ENCODE results near the gene EXOC3L2.
A peak's percentile ranks its signal among the peaks of the same experiment; 100 is the strongest.

Gene EXOC3L2

DNA sequence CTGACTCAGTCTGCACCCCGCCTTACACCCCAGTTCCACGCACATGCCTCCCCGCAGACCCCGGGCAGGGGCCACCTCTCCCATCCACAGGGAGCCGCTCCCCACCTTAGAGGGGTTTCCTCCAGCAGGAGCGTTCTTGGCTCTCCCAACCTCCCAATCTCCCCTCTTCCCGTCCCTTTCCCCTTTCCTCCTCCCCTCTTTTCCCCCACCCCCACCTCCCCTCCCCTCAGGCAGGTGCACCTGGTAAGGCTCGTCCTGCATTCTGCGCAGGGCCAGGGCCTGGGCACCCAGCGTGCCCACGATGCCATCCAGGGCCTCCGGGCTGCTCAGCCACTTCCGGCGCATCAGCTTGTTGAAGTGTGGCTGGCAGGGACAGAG lies 27.3 kb downstream of the EXOC3L2 start:
- H3K27ac ChIP-seq: no peak overlapping the region
- TF ChIP-seq, protein P1, sequence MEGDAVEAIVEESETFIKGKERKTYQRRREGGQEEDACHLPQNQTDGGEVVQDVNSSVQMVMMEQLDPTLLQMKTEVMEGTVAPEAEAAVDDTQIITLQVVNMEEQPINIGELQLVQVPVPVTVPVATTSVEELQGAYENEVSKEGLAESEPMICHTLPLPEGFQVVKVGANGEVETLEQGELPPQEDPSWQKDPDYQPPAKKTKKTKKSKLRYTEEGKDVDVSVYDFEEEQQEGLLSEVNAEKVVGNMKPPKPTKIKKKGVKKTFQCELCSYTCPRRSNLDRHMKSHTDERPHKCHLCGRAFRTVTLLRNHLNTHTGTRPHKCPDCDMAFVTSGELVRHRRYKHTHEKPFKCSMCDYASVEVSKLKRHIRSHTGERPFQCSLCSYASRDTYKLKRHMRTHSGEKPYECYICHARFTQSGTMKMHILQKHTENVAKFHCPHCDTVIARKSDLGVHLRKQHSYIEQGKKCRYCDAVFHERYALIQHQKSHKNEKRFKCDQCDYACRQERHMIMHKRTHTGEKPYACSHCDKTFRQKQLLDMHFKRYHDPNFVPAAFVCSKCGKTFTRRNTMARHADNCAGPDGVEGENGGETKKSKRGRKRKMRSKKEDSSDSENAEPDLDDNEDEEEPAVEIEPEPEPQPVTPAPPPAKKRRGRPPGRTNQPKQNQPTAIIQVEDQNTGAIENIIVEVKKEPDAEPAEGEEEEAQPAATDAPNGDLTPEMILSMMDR (conservative IDR thresholded peaks at IDR 0.05): no peak

DNA sequence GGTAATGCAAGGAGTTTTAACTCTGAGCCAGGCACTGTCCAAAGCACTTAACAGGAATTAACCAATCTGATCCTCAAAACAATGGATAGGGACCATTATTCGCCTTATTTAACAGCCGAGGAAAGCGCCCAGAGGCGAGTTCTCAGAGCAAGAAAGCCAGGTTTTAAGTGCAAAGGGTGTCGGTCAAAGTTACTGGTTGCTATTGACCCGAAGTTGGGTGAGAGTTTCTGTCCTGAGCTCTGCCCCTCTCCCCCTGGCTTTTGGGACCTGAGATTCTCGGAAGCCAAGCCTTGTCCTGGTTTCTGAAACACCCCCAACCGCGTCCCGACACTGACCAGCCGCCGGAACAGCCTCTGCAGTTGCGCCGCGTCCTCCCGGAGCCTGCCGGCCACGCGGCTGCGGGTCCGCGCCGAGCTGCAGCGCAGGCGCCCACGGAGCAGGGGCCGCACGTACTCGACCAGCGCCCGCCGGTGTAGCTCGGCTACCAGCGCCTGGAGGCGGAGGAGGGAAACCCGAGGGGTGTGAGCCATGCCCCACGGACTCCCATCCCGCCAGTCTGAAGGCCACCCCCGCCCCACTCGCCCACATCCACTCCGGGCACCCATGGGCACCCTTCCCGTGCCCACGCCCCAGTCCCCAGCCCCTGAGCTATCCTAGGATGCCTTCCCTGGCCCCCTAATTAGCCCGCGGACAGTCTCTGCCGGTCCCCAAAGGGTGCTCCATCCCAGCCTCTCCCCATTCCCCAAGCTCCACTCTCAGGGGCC lies 27.8 kb downstream of the EXOC3L2 start:
- no peak overlapping the region for H3K27ac ChIP-seq
- TF ChIP-seq, protein P1 (conservative IDR thresholded peaks at IDR 0.05): no peak

DNA sequence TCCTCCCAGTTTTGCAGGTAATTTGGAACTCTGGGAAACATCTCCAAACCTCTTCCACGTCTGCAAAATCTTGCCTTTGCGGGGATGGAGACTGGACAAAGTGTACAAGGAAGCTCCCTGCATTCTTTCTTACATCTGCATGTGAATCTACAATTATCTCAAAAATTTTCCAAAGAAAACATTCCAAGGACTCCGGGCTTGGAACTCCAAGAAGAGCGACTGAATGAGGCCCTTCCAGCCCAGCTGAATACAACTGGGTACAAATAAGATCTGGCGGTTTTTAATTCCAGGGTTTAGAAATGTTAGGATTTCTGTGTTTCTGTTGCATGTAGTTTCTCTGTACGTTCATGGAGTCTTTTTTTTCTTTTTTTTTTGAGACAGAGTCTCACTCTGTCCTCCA lies 28.5 kb downstream of the EXOC3L2 start:
- peak overlapping the region; percentile 84; the same call in 1 of the 2 replicates for H3K27ac ChIP-seq
- TF ChIP-seq, protein P1 (conservative IDR thresholded peaks at IDR 0.05): no peak

DNA sequence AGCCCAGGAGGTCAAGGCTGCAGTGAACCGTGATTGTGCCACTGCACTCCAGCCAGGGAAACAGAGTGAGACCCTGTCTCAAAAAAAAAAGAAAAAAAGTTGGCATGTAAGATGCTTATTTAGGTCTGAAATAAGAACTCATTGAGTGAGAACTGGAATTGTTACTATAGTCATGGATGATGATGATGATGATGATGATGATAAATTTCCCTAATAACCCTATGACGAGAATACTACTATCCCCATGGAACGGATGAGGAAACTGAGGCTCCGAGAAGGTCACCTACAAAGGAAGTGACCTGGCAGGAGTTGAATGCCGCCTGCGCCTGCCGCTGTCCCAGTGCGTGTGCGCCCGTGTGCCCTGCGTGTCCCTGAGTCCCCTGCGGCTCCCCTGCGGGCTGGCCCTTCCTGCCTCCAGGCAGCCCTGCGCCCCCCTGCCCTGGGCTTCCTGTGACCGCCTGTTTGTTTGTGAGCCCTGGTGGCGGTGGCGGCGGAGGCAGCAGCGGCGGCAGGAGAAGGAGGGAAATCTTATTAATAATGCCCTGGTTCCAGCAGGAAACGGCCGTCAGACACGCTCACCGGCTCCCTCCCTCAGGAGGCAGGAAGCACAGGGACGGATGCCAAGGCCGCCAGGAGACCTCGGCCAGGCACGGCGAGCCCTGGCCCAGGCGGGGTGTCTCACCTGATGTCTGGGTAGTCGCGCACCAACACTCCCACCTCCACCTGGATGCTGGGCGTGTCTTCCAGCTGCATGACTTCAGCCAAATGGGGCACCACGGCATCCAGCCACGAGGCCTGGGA lies 29.6 kb downstream of the EXOC3L2 start:
- TF ChIP-seq, protein P1 (conservative IDR thresholded peaks at IDR 0.05): 0 out of 2 replicates have a peak, but pooled peaks have one; percentile 14
- peak overlapping the region; percentile 84 for H3K27ac ChIP-seq

DNA sequence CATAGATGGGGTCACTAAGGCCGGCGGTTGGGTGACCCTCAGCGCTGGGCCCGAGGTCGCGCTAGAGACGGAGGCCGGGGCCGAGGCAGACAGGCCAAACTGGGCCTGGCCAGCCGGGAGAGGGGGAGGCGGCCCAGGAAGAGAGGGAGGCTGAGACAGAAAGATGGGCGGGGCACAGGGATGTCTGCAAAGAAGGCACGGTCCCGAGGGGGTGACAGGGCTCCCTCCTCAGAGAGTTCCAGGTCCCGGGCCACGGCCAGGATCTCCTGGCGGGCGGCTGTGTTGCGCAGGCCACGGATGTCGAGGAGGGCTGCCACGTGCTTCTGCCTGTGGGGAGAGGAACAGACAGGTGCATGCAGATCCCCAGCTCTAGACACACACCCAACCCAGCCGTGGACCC lies 32.2 kb downstream of the EXOC3L2 start:
- TF ChIP-seq, protein P1 (conservative IDR thresholded peaks at IDR 0.05): no peak
- no peak overlapping the region; the same call in 1 of the 2 replicates for H3K27ac ChIP-seq

DNA sequence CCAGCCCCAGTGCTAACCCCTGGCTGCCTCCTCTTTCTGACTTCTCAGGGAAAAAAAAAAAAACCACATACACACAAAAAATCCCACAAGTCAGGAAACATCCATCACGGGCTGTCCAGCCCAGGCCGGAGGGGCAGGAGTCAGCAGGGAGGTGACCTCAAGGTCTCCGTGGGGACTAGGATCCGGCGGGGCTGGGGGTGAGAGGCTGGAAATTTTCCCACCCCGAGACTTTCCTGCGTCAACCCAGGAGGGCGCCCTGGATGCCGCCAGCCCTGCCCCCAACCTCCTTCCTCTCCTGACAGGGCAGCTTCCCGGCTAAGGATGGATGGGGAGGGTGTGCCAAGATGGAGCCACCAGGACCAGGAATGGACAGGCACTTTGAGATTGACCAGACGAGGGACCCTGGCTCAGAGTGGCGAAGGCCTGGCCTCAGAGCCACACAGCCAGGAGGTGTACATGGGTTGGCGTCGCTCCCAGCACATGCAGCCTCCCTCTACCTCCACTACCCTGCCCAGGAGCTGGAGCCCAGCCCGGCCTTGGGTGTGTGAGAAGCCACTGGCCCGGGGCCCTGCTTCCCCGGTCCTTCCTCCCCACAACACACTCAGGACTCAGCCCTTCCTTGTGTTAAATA lies 33.3 kb downstream of the EXOC3L2 start:
- TF ChIP-seq, protein P1 (conservative IDR thresholded peaks at IDR 0.05): no peak
- H3K27ac ChIP-seq: peak overlapping the region; percentile 40

DNA sequence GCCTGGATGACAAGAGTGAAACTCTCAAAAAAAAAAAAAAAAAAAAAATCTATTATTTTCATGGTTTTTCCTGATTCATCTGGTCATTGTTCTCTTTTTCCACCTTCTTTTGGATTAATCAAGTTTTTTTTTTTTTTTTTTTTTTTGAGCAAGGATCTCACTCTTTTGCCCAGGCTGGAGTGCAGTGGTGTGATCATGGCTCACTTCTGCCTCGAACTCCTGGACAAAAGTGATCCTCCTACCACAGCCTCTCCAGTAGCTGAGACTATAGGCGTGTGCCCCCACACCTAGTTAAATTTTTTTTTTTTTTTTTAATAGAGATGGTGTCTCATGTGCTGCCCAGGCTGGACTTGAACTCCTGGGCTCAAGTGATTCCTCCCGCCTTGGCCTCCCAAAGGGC lies 38.9 kb downstream of the EXOC3L2 start:
- TF ChIP-seq, protein P1 (conservative IDR thresholded peaks at IDR 0.05): no peak
- no peak overlapping the region for H3K27ac ChIP-seq
